RWPE2 (cell line): ENCODE measurements around the gene PIK3C2B.

Source experiments
- ATAC-seq: fragments of 200-7000 bp; cut with Tn5 transposase; 3 replicates; pipeline ENCODE4 v1.9.1; 2021; ENCODE audit warnings: low read depth
- DNase-seq: peaks from one replicate; pipeline ENCODE4 v3.0.0-alpha.2; 2020; ENCODE audit warnings: low spot score
- H3K27ac ChIP-seq: fragments of 450-650 bp; 2 replicates; pipeline ENCODE4 v1.5.1; 2017; ENCODE audit warnings: mild to moderate bottlenecking; ENCODE audit not compliant: poor library complexity, severe bottlenecking
- H3K27me3 ChIP-seq: fragments of 250-450 bp; sonication (Bioruptor Pico); 2 replicates; pipeline ENCODE4 v1.5.1; 2021; ENCODE audit warnings: mild to moderate bottlenecking, moderate library complexity; ENCODE audit not compliant: insufficient read depth, poor library complexity, severe bottlenecking
- H3K36me3 ChIP-seq: fragments of 250-450 bp; sonication (Bioruptor Pico); 2 replicates; pipeline ENCODE4 v1.5.1; 2020; ENCODE audit warnings: low read depth, mild to moderate bottlenecking, moderate library complexity
- H3K4me1 ChIP-seq: fragments of 250-450 bp; sonication (Bioruptor Pico); 2 replicates; pipeline ENCODE4 v1.5.1; 2021; ENCODE audit warnings: mild to moderate bottlenecking, moderate library complexity; ENCODE audit not compliant: insufficient read depth, poor library complexity, severe bottlenecking
- H3K4me3 ChIP-seq: fragments of 250-450 bp; sonication (Bioruptor Pico); 2 replicates; pipeline ENCODE4 v1.5.1; 2021; ENCODE audit warnings: mild to moderate bottlenecking, moderate library complexity; ENCODE audit not compliant: severe bottlenecking
- H3K9me3 ChIP-seq: fragments of 250-450 bp; sonication (Bioruptor Pico); 2 replicates; pipeline ENCODE4 v1.5.1; 2021; ENCODE audit warnings: mild to moderate bottlenecking, moderate library complexity; ENCODE audit not compliant: severe bottlenecking
- TF ChIP-seq, protein P1 (sequence below): fragments of 450-650 bp; IDR thresholded peaks from one replicate; pipeline ENCODE4 v1.5.1; 2017; ENCODE audit warnings: mild to moderate bottlenecking, moderate library complexity; ENCODE audit not compliant: poor library complexity, severe bottlenecking

Gene PIK3C2B

DNA sequence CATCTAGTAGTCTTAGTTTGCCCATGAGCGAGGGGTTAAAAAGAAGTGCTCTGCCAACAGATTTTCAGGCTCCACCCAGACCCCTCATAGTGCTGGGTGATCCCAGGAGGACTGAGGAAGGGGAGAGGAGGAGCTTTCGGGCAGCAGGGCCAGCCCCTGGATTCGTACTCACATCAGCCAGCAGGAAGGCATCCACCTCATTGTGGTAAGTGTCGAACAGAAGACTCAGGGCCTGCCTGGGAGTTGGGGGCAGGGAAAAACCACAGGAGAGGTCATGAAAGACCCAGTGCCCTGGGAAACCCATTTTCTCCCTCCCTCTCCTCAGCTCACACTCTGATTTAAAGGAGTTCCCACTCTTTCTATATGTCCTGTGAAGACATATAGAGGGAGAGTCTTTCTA is 34.9 kb downstream of the PIK3C2B start:
- ATAC-seq (no peak), DNase-seq (no peak)
- H3K9me3 ChIP-seq: no peaks in the 10 kb centered on the region
- TF ChIP-seq, protein P1, sequence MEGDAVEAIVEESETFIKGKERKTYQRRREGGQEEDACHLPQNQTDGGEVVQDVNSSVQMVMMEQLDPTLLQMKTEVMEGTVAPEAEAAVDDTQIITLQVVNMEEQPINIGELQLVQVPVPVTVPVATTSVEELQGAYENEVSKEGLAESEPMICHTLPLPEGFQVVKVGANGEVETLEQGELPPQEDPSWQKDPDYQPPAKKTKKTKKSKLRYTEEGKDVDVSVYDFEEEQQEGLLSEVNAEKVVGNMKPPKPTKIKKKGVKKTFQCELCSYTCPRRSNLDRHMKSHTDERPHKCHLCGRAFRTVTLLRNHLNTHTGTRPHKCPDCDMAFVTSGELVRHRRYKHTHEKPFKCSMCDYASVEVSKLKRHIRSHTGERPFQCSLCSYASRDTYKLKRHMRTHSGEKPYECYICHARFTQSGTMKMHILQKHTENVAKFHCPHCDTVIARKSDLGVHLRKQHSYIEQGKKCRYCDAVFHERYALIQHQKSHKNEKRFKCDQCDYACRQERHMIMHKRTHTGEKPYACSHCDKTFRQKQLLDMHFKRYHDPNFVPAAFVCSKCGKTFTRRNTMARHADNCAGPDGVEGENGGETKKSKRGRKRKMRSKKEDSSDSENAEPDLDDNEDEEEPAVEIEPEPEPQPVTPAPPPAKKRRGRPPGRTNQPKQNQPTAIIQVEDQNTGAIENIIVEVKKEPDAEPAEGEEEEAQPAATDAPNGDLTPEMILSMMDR: no peak
- no peak overlapping the region for H3K4me3 ChIP-seq
- H3K4me1 ChIP-seq: no peaks in the 10 kb centered on the region
- H3K27ac ChIP-seq: no peak overlapping the region
- H3K36me3 ChIP-seq: no peaks in the 10 kb centered on the region
- no peaks in the 10 kb centered on the region for H3K27me3 ChIP-seq

DNA sequence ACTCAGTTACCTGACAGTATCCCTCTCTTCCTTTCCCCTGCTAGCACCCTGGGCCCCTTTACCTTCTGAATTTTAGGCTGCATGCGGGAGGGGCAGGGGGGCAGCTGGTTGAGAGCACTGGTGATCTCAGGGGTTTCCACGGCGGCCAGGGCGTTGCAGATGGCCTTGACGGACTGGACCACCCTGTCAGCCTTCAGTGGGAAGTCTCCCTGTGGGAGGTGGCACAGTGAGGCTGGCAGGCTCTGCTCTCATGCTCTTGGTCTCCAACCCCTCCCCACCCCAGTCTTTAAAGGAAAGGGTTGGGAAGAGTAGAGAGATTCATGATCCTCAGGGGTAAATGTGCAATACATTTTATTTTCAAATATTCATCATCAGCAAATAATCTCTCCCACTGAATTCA is 36.9 kb downstream of the PIK3C2B start:
- Histone ChIP-seq H3K4me3 (no peak overlapping the region), H3K27ac (no peak overlapping the region), H3K36me3 (no peaks in the 10 kb centered on the region), H3K4me1 (no peaks in the 10 kb centered on the region), H3K9me3 (no peaks in the 10 kb centered on the region), H3K27me3 (no peaks in the 10 kb centered on the region)
- TF ChIP-seq, protein P1: no peak
- no peak for ATAC-seq
- DNase-seq: no peak

DNA sequence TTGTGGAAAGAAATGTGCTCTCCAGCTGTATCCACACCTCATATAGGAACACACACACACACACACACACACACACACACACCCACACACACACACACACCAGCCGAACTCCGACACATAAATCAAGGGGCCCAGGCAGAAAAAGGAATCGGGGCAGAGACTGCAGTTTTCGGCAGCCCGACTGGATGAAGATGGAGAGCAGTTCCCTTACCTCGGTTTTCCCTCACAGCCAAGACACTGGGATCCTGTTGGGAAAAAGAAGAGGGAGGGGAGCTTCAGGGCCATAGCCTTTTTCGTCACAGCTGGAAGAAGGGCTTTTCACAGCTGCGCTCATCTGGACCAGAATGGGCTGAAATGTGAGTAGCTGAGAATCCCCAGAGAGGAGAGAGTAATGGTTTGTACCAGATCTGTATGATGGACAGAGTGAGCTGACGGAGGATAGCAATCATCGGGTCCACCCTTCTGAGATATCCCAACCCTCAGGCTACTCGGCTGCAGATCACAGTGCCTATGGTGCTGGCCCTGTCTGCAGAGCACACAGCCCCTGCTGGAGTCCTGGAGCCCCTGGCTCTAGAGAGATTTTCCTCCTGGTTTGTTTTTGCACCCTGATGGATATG is 37.7 kb downstream of the PIK3C2B start:
- Histone ChIP-seq H3K27me3 (no peaks in the 10 kb centered on the region), H3K4me1 (no peaks in the 10 kb centered on the region), H3K27ac (no peak overlapping the region), H3K4me3 (no peak overlapping the region), H3K36me3 (no peaks in the 10 kb centered on the region), H3K9me3 (no peaks in the 10 kb centered on the region)
- no peak for DNase-seq
- no peak for ATAC-seq
- TF ChIP-seq, protein P1: no peak

DNA sequence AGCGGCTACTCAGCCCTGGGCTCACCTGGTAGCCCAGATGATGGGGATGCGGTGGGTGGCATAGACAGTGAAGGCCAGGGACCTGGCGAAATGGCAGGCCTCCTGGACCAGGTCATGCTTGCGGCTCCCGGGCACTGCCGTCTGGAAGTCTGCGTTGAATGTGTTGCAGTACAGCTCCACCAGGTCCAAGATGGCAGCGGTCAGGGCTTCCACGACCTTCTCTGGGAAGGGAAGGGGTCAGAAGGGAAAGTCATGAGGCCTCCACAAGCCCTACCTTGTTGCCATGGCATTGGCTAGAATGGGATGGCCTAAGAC is 38.8 kb downstream of the PIK3C2B start:
- peaks cover 2% of the 10 kb centered on the region for H3K4me1 ChIP-seq
- no peak for ATAC-seq
- no peaks in the 10 kb centered on the region for H3K27me3 ChIP-seq
- H3K9me3 ChIP-seq: no peaks in the 10 kb centered on the region
- no peak overlapping the region for H3K4me3 ChIP-seq
- H3K36me3 ChIP-seq: no peaks in the 10 kb centered on the region
- no peak for DNase-seq
- TF ChIP-seq, protein P1: no peak
- H3K27ac ChIP-seq: no peak overlapping the region

DNA sequence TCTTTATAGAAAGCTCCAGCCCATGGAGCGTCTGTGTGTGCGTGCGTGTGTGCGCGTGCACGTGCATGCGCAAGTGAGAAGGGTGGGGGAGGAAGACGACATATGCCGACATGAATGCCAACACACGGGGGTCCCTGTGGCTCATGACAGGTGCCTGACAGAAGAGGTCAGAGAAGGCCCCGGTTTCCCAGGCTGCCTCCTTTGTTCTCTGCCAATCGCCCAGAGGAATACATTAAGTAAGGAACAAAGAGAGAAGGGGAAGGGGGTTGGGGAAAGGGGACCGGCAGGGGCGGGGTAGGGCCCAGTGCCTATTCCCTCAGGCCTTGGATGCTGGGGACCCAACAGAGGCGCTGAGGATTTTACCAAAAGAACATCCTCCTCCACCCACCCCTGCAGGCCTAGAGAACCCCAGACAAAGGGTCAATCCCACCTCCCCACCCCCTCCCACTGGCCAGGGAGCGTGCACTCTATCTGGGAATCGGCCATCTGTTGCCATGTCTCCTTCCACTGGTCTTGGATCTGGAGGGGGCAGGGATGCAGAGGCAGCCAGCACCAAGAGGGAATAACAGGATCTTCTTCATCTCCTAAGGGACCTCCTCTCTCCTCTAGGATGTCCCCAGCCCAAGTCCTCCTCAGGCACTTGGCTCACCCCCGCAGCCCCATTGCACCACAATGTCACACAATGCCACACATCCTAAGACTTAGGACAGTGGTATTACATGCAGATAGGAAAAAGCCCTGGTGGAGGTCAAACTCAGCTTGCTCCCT is 39.4 kb downstream of the PIK3C2B start:
- H3K9me3 ChIP-seq: no peaks in the 10 kb centered on the region
- ATAC-seq (no peak), DNase-seq (no peak)
- H3K27ac ChIP-seq: no peak overlapping the region
- TF ChIP-seq, protein P1: no peak
- H3K36me3 ChIP-seq: no peaks in the 10 kb centered on the region
- H3K4me3 ChIP-seq: no peak overlapping the region
- no peaks in the 10 kb centered on the region for H3K27me3 ChIP-seq
- H3K4me1 ChIP-seq: peaks cover 7% of the 10 kb centered on the region
